ENCODE measurements around the gene PIK3C2G.

Gene PIK3C2G

DNA sequence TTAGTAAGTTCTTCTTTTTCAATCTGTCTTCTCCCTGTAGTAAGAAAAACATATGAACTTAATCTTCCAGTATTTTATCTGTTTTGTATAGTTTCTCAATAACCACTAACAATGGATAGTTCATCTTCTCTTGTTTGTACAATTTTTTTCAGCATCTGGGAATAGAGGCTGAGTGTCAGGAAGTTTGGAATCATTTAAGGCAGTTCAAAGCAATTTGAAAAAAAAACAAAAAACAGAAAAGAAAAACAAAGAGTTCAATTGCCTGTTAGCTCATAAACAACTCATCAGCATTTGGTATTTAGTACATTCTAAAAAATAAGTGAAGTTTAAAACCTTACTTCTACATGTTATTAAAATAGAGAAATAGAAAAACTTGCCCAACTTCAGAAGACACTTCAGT, 359.7 kb downstream of the PIK3C2G start:
- Histone ChIP-seq H3F3A (ENCODE audit: low read depth) (no peaks in the 10 kb centered on the region), H3K4me3 (ENCODE audit: low read length, poor library complexity, severe bottlenecking) (no peak overlapping the region), H3K36me3 (ENCODE audit: insufficient read depth, low read length) (no peaks in the 10 kb centered on the region), H3K4me1 (ENCODE audit: insufficient read depth, low read length, poor library complexity, severe bottlenecking) (no peaks in the 10 kb centered on the region), H3K9ac (ENCODE audit: low read depth, low read length, poor library complexity, severe bottlenecking) (no peak overlapping the region), H3K4me2 (ENCODE audit: low read depth, low read length, poor library complexity, severe bottlenecking) (no peak overlapping the region), H3K9me3 (ENCODE audit: insufficient read depth, low read depth, low read length) (no peaks in the 10 kb centered on the region), H2AFZ (ENCODE audit: low read length) (no peak overlapping the region), H3K79me2 (ENCODE audit: insufficient read depth, low read length) (no peaks in the 10 kb centered on the region), H4K20me1 (ENCODE audit: insufficient read depth, low read length, poor library complexity, severe bottlenecking) (no peaks in the 10 kb centered on the region), H3K9me2 (replicated peaks; ENCODE audit: low read depth, low read length) (no peaks in the 10 kb centered on the region), H3K27me3 (ENCODE audit: insufficient read depth, low read length, poor library complexity, severe bottlenecking) (no peaks in the 10 kb centered on the region)
- TF ChIP-seq, protein P1, sequence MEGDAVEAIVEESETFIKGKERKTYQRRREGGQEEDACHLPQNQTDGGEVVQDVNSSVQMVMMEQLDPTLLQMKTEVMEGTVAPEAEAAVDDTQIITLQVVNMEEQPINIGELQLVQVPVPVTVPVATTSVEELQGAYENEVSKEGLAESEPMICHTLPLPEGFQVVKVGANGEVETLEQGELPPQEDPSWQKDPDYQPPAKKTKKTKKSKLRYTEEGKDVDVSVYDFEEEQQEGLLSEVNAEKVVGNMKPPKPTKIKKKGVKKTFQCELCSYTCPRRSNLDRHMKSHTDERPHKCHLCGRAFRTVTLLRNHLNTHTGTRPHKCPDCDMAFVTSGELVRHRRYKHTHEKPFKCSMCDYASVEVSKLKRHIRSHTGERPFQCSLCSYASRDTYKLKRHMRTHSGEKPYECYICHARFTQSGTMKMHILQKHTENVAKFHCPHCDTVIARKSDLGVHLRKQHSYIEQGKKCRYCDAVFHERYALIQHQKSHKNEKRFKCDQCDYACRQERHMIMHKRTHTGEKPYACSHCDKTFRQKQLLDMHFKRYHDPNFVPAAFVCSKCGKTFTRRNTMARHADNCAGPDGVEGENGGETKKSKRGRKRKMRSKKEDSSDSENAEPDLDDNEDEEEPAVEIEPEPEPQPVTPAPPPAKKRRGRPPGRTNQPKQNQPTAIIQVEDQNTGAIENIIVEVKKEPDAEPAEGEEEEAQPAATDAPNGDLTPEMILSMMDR (conservative IDR thresholded peaks at IDR 0.05; ENCODE audit: low read length), result no peak
- TF ChIP-seq EZH2phosphoT487 (IDR thresholded peaks at IDR 0.05; ENCODE audit: borderline replicate concordance), result no peak

DNA sequence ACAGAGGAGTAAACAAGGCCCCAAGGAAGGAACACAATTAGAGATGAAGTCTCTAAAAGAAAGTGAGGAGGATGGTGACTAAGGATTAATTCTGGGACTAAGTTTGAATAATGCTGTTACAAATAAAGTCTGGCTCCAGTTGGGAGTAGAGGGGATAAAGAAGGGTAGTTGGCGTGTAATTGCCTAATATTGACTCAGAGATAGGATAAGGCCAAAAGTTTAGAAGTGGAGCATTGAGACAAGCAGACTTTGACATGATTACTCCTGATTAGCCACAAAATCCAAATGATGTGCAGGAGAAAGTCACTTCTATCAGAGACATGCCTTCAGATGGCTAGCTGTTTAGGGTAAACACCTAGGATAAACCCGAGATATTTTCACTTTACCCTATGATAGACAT, 368.1 kb downstream of the PIK3C2G start:
- Histone ChIP-seq H3K9ac (ENCODE audit: low read depth, low read length, poor library complexity, severe bottlenecking) (no peak overlapping the region), H4K20me1 (ENCODE audit: insufficient read depth, low read length, poor library complexity, severe bottlenecking) (no peaks in the 10 kb centered on the region), H3F3A (ENCODE audit: low read depth) (no peaks in the 10 kb centered on the region), H3K4me2 (ENCODE audit: low read depth, low read length, poor library complexity, severe bottlenecking) (no peak overlapping the region), H3K4me3 (ENCODE audit: low read length, poor library complexity, severe bottlenecking) (no peak overlapping the region), H3K36me3 (ENCODE audit: insufficient read depth, low read length) (no peaks in the 10 kb centered on the region), H3K9me2 (replicated peaks; ENCODE audit: low read depth, low read length) (no peaks in the 10 kb centered on the region), H2AFZ (ENCODE audit: low read length) (no peak overlapping the region), H3K9me3 (ENCODE audit: insufficient read depth, low read depth, low read length) (no peaks in the 10 kb centered on the region), H3K79me2 (ENCODE audit: insufficient read depth, low read length) (no peaks in the 10 kb centered on the region), H3K4me1 (ENCODE audit: insufficient read depth, low read length, poor library complexity, severe bottlenecking) (no peaks in the 10 kb centered on the region), H3K27me3 (ENCODE audit: insufficient read depth, low read length, poor library complexity, severe bottlenecking) (no peaks in the 10 kb centered on the region)
- no peak for TF ChIP-seq EZH2phosphoT487 (IDR thresholded peaks at IDR 0.05; ENCODE audit: borderline replicate concordance)
- TF ChIP-seq, protein P1 (conservative IDR thresholded peaks at IDR 0.05; ENCODE audit: low read length), result no peak

DNA sequence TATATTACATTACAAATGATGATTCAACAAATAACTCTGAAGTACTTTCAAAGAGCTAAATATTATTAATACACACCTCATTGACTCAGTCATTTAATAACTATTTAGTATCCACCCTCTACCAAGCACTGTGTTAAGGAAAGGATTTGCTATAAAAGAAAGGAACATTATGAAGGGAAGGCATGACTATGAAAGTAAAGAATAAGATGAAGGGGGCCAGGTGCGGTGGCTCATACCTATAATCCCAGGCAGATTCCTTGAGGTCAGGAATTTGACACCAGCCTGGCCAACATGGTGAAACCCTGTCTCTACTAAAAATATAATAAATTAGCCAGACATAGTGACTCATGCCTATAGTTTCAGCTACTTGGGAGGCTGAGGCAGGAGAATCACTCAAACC, 368.6 kb downstream of the PIK3C2G start:
- Histone ChIP-seq H2AFZ (ENCODE audit: low read length) (no peak overlapping the region), H3K79me2 (ENCODE audit: insufficient read depth, low read length) (no peaks in the 10 kb centered on the region)
- TF ChIP-seq EZH2phosphoT487 (IDR thresholded peaks at IDR 0.05; ENCODE audit: borderline replicate concordance), result no peak
- TF ChIP-seq, protein P1 (conservative IDR thresholded peaks at IDR 0.05; ENCODE audit: low read length), result no peak

More for the DNA sequence above, 368.6 kb downstream of the PIK3C2G start:
- Histone ChIP-seq H3K9me2 (replicated peaks; ENCODE audit: low read depth, low read length) (no peaks in the 10 kb centered on the region), H3K9me3 (ENCODE audit: insufficient read depth, low read depth, low read length) (no peaks in the 10 kb centered on the region), H3F3A (ENCODE audit: low read depth) (no peaks in the 10 kb centered on the region), H3K4me2 (ENCODE audit: low read depth, low read length, poor library complexity, severe bottlenecking) (no peak overlapping the region), H3K36me3 (ENCODE audit: insufficient read depth, low read length) (no peaks in the 10 kb centered on the region), H4K20me1 (ENCODE audit: insufficient read depth, low read length, poor library complexity, severe bottlenecking) (no peaks in the 10 kb centered on the region), H3K4me1 (ENCODE audit: insufficient read depth, low read length, poor library complexity, severe bottlenecking) (no peaks in the 10 kb centered on the region), H3K4me3 (ENCODE audit: low read length, poor library complexity, severe bottlenecking) (no peak overlapping the region), H3K9ac (ENCODE audit: low read depth, low read length, poor library complexity, severe bottlenecking) (no peak overlapping the region), H3K27me3 (ENCODE audit: insufficient read depth, low read length, poor library complexity, severe bottlenecking) (no peaks in the 10 kb centered on the region)

All from Loucy (cell line).